Activated gamma-delta T cell (primary cell): Measurements from ENCODE around the gene CAMSAP2.
"Not testable (repeated sequence)": the region's sequence is repeated elsewhere in the genome, so short reads cannot be mapped to it uniquely, and the experiment has no call there.

Source experiments
- DNase-seq: peaks from one replicate; lab custom pipeline; 2025; lab: John Stamatoyannopoulos, UW

The CAMSAP2 gene

DNA sequence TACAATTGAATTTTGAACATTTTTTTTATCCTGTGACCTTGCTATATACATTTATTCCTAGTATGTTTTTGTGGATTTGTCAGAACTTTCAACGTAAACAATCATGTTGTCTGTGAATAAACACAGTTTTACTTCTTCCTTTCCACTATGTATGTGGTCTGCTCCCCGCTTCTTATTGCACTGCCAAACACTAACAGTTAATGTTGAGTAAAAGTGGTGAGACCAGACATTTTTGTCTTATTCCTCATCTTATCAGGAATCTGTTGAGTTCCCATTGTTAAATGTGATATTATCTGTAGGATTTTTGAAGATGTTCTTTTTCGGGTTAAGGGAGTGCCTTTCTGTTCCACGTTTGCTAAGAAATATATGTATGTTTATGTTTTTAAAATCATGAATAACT, 45.9 kb downstream of the CAMSAP2 start:
- DNase-seq, result no peak

DNA sequence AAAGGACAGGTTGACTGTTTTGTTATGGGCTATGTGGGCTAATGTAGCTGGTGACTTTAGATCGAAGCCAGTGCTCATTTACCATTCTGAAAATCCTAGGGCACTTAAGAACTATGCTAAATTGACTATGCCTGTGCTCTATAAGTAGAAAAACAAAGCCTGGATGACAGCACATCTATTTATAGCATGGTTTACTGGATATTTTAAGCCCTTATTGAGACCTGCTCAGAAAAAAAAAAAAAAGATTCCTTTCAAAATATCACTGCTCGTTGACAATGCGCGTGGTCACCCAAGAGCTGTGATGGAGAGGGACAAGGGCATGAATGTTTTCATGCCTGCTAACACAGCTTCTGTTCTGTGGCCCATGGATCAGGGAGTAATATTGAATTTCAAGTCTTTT, 48.1 kb downstream of the CAMSAP2 start:
- DNase-seq, result no peak

DNA sequence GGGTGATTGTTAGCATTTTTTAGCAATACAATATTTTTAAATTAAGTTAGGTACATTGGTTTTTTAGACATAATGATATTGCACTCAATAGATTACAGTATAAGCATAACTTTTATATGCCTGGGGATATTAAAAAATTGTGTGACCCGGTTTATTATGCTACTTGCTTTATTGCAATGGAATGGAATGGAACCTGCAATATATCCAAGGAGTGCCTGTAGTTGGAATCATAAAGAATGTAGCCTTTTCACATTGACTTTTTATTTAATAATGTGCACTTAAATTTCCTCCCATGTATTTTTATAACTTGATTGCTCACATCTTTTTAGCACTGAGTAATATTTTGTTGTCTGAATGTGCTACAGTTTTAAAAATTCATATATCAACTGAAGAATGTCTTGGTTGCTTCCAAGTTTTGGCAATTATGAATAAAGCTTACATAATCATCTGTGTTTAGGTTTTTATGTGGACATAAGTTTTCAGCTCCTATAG, 49.2 kb downstream of the CAMSAP2 start:
- no peak for DNase-seq

DNA sequence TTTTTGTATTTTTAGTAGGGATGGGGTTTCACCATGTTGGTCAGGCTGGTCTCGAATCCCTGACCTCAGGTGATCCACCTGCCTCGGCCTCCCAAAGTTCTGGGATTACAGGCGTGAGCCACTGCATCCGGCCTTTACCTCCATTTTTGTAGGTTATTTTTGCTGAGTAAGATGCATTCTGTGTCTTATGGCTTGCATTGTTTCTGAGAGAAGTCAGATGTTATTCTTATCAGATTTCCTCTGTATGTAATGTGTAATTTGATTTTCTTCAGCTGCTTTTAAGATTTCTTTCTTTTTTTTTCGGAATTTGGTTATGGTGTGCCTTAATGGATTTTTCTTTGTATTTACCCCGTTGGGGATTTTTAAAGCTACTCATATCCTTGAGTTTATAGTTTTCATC, 52.3 kb downstream of the CAMSAP2 start:
- DNase-seq, result not testable (repeated sequence)

DNA sequence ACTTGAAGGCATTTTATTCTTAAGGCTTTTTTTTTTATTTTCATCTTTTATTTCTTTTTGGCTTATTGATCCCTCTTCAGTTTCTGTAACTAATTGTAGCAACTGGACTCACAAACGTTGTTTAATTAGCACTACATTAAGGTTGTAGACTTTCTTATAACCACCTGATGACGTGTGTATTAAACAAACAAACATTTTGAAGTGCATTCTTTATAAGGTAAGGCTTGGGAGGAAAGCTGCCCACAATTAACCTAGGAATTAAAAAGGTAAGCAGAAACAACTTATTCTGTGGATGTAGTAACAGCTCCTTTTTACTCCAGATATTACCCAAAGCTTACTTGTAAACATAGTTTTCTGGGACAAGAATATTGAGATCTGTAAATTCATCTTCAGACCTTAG, 55.0 kb downstream of the CAMSAP2 start:
- DNase-seq, result no peak

DNA sequence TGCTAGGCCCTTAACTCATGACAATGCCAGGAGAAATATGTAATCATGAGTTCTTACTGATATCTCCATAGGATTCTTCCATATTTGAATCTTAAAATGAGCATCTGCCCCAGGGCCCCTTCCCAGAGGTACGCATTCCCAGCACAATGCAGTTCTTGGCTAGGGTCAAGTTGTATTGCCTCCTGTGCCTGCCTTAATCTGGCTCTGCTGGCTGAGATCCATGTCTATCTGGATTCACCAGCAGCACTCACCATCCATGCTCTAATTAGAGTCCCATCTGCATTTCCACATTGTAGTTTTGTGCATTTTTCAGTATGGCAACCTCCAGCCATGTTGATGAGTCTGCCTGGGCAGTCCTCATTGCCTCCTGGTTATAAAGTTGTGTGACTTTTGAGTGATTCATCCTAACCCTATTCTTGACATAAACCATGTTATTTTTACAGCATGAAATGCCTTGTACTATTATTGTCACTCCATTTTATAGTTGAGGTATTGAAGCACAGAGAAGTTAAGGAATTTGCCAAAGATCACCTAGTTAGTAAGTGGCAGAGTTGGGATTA, 55.9 kb downstream of the CAMSAP2 start:
- no peak for DNase-seq

DNA sequence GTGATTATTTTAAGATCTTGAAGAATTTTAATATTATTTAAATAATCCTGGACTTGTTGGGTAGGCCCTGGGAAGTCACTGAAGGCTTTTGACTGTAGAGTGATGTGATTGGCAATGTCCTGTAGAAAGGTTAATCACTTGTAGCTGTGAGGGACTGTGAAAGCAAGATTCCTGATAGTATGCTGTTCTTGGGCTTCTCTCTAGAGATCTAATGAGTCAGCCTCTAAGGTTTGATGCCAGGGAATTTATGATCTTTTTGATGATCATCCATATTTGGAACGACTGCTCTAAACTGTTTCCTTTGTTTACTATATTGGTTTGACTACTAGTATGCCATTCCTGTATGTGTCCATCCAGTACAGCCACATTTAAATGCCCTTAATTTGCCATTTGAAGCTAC, 56.5 kb downstream of the CAMSAP2 start:
- no peak for DNase-seq

DNA sequence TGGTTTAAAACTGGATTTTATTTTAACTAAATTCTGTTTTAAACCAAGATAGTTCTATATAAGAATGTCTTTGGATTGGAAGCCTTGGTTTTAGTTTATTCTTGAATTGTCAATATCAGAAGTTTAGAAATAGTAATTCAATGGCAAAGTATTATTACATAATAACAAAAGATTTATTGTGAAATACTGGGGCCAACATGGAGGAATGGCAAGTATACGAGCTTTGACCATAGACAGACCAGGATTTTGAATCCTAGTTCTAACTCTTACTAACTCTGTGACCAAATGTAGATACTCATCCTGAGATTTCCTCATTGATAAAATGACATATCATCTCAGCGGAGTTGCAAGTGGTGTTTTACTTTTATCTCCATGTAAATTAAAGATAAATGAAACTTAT, 63.3 kb downstream of the CAMSAP2 start:
- no peak for DNase-seq

DNA sequence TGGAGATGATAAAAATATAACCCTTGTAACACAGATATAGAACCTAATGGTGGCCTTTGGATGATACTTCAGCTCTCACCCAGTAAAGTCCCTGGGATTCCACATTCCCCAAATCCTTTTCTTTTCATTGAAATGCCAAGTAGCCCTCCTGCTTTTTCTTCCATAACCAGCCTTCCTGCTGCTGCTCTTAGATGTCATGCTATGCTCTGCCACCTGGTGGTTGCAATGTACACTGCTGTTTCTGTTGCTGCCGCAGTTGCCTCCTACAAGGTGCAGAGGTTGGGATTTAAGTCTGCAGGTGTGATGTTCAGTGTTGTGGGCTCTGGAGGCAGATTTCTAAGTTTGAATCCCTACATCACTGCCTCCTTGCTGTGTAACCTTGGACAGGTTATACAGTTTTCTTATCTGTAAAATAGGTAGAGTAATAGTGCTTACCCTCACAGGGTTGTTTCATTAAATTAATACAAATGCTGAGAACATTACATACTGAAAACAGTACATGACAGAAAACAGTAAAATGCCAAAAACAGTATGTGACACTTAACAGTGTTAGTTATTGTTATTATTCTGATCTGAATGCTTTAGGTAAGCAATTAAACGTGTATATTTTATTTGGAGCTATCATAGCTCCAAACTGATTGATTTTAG, 64.3 kb downstream of the CAMSAP2 start:
- DNase-seq, result no peak

DNA sequence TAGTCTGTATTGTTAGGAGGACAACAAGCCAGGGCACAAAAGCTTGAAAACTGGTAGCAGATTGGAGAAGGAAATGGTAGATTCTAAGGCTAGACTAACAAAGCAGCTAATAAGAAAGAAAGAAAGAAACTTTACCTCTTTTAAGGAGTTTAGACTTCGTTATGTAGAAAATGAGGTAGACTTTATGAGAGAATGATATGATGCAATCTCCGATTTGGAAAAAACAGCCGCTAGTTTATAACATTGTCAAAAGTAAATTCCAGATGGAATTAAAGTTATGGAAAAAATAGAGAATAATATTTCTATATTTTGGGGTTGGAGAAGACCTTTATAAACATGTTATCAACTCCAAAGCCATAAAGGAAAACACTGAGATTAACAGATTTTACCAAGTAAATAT, 67.0 kb downstream of the CAMSAP2 start:
- no peak for DNase-seq

DNA sequence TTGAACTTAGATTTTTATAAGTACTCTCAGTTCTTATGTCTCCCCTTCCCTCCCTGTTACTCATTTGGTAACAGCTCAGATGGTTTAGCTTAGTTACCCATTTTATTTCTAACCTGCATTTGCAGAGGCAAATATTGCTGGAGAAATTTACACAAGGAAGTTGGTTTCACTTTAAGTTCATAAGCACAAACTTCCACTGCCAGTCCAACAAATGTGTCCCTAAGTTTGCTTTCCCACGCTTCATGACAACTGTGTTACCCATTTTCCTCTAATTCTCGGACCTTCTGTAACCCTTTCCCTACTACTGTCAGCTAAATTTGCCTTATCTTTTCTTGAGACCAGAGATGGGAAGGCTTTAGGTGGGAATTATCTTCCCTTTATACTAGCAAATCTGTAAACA, 70.2 kb downstream of the CAMSAP2 start:
- DNase-seq, result no peak

DNA sequence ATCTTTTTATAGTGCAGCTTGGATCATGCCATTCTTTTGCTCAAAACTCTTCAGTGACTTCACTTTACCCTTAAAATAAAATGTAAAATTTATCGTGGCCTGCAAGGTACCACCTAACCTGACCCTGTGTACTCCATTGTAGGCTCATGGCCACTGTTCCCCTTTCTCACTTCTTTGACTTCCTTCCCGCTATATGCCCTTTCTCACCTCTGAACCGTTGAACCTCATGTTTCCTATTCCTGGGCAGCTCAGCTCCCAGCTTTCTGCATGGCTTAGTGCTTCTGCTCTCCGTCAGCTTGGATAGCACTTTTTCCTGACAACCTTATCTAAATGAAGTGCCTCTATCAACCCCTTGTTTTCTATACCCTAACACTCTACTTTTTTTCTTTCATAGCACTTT, 73.0 kb downstream of the CAMSAP2 start:
- DNase-seq, result no peak

DNA sequence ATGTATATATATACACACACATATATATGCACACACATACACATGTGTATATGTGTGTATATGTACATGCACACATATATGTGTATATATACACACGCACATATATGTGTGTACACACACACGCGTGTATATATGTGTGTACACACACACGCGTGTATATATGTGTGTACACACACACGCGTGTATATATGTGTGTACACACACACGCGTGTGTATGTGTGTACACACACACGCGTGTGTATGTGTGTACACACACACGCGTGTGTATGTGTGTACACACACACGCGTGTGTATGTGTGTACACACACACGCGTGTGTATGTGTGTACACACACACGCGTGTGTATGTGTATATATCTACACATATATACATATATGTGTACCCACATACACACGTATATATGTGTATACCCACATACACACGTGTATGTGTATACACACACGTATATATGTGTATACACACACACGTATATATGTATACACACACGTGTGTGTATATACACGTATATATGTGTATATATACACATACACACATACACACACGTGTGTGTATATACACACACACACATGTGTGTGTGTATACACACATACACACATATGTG, 78.0 kb downstream of the CAMSAP2 start:
- DNase-seq, result not testable (repeated sequence)

DNA sequence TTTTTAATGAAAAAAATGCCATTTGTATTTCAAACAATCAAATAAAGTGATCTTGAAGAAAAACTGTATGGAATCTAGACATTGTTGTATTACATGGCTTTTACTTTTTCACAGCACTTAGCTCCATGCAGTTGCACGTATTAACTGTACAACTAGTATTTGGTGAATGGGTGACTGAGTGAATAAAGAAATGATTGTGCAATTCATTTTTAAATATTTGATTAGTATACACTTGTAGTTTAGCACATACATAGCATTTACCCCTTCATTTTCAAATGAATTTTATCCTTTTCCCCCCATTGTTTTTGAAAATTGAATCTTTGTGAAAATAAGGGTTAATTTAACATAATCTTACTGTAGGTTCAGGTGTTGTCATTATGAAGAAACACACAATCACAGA, 79.6 kb downstream of the CAMSAP2 start:
- DNase-seq, result no peak

DNA sequence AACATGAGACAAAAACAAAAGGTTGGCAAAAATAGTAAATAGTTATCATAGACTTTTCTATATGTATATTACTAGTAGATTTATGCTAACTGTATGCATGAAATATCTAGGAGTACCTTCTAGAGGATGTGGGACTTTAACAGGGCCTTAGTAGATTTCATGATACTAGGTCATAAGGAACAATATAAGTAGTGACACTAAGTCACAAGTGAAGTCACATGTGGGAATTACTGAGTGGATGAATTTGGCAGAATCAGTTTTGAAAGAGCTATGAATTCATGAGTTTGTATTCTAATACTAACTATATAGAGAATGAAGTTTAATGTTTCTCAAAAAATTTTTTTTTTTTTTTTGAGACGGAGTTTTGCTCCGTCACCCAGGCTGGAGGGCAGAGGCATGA, 81.0 kb downstream of the CAMSAP2 start:
- no peak for DNase-seq

DNA sequence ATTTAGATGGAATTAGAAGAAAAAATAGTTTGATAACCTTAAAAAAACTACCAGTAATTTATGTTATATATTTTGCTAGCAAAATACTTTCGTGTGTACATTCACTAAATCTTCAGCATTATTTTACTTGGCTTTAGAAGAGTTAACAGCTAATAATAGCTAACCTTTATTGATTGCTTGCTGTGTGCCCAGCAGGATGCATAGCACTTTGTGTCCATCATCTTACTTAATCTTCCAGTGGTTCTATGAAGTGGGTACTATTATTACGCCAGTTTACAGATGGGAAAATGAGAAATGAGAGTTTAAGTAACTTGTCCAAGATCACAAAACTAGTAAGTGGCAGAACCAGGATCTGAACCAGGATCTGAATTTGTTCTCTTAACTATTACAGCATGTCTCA, 92.4 kb downstream of the CAMSAP2 start:
- no peak for DNase-seq

DNA sequence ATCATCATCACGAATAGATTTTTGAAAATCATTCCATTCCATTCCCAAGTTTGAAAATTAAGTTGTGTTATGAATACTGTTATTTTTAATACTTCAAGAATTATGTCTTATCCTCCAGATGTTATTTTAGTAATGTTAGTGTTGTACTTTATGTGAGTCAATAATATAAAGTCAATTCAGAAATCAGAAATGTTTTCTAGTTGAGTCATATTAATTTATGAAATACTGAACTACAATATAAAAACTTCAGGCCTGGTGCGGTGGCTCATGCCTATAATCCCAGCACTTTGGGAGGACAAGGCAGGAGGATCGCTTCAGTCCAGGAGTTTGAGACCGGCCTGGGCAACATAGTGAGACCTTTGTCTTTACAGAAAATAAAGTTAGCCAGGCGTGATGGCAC, 95.7 kb downstream of the CAMSAP2 start:
- DNase-seq, result no peak

DNA sequence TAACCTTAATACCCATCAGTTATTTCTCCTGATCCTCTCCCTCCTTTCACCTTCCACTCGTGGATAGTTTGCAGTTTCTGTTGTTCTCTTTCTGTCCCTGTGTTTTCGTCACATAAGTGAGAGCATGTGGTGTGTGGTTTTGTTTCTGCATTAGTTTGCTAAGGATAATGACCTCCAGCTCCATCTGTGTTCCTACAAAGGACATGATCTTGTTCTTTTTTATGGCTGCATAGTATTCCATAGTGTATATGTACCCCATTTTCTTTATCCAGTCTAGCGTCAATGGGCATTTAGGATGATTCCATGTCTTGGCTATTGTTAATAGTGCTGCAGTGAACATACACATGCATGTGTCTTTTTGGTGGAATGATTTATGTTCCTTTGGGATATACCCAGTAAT, 97.5 kb downstream of the CAMSAP2 start:
- DNase-seq, result no peak

DNA sequence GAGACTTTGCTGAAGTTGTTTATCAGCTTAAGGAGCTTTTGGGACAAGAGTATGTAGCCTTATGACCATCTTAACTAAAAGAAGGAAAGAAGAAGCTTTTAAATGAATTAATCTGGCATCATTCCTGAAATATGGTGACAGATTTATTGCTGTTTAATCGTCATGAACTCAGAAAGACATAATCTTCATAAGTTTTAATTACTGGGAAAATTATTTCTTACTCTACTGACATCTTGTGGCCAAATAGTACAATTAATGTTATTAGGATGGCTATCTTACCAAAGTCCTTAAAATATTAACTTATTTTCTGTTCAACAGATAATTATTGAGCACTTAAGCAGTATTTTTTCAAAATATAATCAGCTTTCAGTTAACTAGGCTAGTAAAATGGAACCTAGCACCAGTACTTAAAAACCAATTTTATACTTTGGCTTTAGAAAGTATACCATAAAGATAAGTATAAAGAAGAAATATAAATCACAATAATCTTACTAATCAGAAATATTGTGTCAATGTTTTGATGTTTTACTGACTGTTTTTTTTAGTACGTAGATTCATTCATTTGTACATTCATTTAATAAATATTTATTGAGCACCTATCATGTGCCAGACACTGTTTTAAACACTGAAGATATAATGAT, 99.4 kb downstream of the CAMSAP2 start:
- no peak for DNase-seq

DNA sequence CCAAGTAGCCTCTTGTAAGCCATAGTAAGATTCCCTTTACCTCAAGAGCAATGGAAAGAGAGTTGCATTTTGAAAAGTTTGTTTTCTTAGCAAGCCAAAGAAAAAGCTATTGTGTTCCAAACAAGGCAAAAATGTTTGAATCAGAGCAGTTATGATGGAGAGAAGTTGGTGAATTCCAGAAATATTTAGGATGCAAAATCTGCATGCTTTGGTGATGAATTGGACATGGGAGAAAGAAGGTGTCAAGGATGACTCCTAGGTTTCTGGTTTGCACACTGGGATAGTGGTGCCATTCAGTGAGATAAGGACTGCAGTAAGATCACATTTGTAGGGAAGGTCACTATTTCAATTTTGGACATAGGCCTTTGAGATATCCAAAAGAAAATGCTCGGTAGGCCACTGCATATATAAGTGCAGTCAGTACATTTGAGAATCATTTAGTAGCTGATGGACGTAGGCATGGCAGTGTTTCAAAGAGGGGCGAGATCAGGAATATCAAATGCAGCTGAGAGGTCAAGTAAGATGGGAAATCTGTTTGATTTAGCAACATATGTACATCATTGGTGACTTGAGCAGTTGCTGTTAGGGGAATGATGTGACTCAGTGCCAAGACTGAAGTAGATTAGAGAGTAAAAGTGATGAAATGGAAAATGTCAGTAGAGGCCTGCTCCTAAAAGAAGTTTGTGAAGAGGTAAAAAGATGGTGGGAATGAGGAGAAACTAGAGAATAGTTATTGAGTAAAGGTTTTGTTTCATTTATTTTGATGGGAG, 100.2 kb downstream of the CAMSAP2 start:
- DNase-seq, result no peak

DNA sequence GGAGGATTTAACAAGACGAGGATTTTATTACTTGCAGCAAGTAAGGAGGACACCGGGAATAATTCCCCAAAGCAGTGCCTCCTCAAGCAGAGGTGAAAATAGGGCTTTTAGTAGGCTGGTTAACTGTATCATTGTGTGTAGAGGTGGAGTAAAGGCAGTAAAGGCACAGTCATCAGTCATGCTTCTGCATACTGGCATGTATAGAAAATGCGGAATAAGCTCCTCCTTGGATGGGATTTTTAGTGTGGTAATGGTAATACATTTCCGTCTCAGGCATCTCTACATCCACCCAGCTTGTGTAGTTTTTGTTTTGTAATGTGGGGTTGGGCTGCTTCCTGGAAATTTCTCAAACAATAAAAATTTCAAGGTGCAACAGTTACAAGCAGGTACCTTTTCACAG, 106.7 kb downstream of the CAMSAP2 start:
- DNase-seq, result no peak

DNA sequence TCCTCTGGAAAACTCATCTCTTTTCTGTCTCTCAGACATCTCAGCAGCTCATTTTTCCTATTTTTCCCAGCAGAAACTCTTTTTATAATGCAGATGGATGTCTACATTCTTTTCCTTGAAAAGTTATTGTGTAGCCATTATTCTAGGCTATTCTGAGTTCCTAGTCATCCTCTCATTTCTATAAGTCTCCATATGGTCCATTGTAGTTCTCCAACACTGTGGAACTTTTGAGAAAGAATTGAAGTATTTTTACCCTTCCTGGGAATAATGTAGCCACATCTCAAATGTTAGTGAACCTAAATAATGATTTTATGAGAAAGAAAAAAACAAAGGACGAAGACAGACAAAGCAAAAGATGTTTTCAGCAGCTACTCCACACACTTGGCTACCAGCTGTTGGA, 107.7 kb downstream of the CAMSAP2 start:
- DNase-seq, result no peak
